Transverse colon (tissue), 3 donors: ENCODE results near the gene SLC7A9.

Source experiments
- POLR2A ChIP-seq: fragments of 450-650 bp; IDR thresholded peaks from one replicate; pipeline ENCODE4 v1.6.1; 2016; ENCODE audit warnings: antibody characterized with exemption, mild to moderate bottlenecking, moderate library complexity
- POLR2AphosphoS5 ChIP-seq, 3 donors: sonication (generic); formaldehyde crosslinking; IDR thresholded peaks; one replicate each; pipeline ENCODE4 v1.6.1; 2016; ENCODE audit warnings: antibody characterized with exemption in 3 of 3

- TF ChIP-seq POLR2A (no peak), POLR2AphosphoS5 (IDR thresholded peaks at IDR 0.05) (no peak)
Measured at GRCh38 chr19:32798201-32798600, 71.4 kb downstream of the SLC7A9 start.
